ENCODE results near the gene TPST1. TPM values are rescaled to one million over a fixed set of nuclear protein-coding genes. Genes with fewer than 3 reads are reported as not detected.

The TPST1 gene
- total and polyA plus RNA-seq, 9 of the 15 experiments (the other 6 are each of a cell fraction or from before 2014, with no cell fraction given), result 0.15 to 2.2 (median 0.53) TPM

GRCh38 chr7:66204822-66205740 lies at the start of gene TPST1 (continued):
- TF ChIP-seq UBTF (IDR thresholded peaks at IDR 0.05; ENCODE audit: borderline replicate concordance in 1 of 2, low read depth in 2 of 2, low read length in 2 of 2), result peak in 1 of 2 experiments; percentile 73; a peak in 2 of 4 replicates
- TF ChIP-seq ASH1L (IDR thresholded peaks at IDR 0.05; ENCODE audit: borderline replicate concordance, low read depth, partially characterized antibody), result peak; percentile 76
- peak; percentile 5 for TF ChIP-seq ZFP36 (IDR thresholded peaks at IDR 0.05; ENCODE audit: low read depth, low read length, partially characterized antibody)
- TF ChIP-seq, protein P1, sequence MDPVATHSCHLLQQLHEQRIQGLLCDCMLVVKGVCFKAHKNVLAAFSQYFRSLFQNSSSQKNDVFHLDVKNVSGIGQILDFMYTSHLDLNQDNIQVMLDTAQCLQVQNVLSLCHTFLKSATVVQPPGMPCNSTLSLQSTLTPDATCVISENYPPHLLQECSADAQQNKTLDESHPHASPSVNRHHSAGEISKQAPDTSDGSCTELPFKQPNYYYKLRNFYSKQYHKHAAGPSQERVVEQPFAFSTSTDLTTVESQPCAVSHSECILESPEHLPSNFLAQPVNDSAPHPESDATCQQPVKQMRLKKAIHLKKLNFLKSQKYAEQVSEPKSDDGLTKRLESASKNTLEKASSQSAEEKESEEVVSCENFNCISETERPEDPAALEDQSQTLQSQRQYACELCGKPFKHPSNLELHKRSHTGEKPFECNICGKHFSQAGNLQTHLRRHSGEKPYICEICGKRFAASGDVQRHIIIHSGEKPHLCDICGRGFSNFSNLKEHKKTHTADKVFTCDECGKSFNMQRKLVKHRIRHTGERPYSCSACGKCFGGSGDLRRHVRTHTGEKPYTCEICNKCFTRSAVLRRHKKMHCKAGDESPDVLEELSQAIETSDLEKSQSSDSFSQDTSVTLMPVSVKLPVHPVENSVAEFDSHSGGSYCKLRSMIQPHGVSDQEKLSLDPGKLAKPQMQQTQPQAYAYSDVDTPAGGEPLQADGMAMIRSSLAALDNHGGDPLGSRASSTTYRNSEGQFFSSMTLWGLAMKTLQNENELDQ (CRISPR knock-in tag; IDR thresholded peaks at IDR 0.05; ENCODE audit: borderline replicate concordance), result no peak
- no peak for TF ChIP-seq MAFK (IDR thresholded peaks at IDR 0.05; ENCODE audit: low read length)
- no peak for TF ChIP-seq RNF219 (CRISPR knock-in tag; IDR thresholded peaks at IDR 0.05)
- TF ChIP-seq BRF1 (IDR thresholded peaks at IDR 0.05; ENCODE audit: borderline replicate concordance, extremely low read depth, insufficient read length), result no peak
- TF ChIP-seq CBFB (CRISPR knock-in tag; IDR thresholded peaks at IDR 0.05), result no peak
- TF ChIP-seq PHB2 (IDR thresholded peaks at IDR 0.05; ENCODE audit: low read depth), result no peak
- no peak for TF ChIP-seq ZNF398 (CRISPR knock-in tag; IDR thresholded peaks at IDR 0.05)
- TF ChIP-seq ESRRA (IDR thresholded peaks at IDR 0.05; ENCODE audit: borderline replicate concordance, low read depth), result peak; percentile 34; the same call in 1 of the 2 replicates
- TF ChIP-seq, protein P2, sequence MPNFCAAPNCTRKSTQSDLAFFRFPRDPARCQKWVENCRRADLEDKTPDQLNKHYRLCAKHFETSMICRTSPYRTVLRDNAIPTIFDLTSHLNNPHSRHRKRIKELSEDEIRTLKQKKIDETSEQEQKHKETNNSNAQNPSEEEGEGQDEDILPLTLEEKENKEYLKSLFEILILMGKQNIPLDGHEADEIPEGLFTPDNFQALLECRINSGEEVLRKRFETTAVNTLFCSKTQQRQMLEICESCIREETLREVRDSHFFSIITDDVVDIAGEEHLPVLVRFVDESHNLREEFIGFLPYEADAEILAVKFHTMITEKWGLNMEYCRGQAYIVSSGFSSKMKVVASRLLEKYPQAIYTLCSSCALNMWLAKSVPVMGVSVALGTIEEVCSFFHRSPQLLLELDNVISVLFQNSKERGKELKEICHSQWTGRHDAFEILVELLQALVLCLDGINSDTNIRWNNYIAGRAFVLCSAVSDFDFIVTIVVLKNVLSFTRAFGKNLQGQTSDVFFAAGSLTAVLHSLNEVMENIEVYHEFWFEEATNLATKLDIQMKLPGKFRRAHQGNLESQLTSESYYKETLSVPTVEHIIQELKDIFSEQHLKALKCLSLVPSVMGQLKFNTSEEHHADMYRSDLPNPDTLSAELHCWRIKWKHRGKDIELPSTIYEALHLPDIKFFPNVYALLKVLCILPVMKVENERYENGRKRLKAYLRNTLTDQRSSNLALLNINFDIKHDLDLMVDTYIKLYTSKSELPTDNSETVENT (CRISPR knock-in tag; IDR thresholded peaks at IDR 0.05), result no peak; the same call in 1 of the 2 replicates

Data from K562 (cell line).